Measurements from ENCODE around the gene ASCC1.
"Not testable (repeated sequence)": the region's sequence is repeated elsewhere in the genome, so short reads cannot be mapped to it uniquely, and the experiment has no call there.

The ASCC1 gene

DNA sequence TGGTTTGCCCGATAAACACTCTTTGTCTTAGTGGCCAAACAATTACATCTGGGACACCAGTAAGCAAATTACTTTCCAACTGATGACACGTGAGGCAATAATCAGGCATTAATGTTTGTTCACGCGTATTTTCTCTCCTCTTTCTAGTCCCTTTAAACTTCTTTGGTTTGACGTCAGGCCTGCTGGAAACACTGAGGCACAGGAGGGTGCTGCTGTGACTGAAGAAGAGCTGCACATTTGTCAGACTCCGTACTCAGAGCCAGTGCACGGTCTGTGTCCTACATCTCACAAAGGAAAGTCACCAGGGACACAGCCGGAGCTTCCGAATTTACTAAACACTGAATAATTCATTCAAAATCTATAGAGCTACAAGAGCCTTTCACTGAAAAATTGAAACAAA, 57.9 kb downstream of the ASCC1 start:
- TF ChIP-seq TAF1 (IDR thresholded peaks at IDR 0.05; ENCODE audit: low read depth, low read length) (no peak), POU2F2 (IDR thresholded peaks at IDR 0.05; ENCODE audit: low read depth, low read length) (no peak), POLR2AphosphoS5 (IDR thresholded peaks at IDR 0.05; ENCODE audit: low read depth, low read length) (no peak), PAX5 (IDR thresholded peaks at IDR 0.05; ENCODE audit: insufficient read depth, low read length, severe bottlenecking) (no peak), POLR2A (IDR thresholded peaks at IDR 0.05; ENCODE audit: low read depth, low read length) (no peak), SPI1 (IDR thresholded peaks at IDR 0.05; ENCODE audit: low read depth, low read length) (no peak)
- no peak for FAIRE-seq
- DNase-seq (ENCODE audit: insufficient read length, low spot score), result no peak

DNA sequence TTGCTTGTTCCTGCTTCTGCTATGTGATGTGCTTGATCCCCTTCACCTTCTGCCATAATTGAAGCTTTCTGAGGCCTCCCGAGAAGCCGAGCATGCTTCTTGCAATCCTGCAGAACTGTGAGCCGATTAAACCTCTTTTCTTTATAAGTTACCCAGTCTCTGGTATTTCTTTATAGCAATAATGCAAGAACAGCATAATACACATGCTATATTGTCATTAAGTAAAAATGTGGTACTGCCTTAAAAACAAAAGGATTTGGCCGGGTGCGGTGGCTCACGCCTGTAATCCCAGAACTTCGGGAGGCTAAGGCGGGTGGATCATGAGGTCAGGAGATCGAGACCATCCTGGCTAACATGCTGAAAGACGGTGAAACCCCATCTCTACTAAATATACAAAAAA, 59.9 kb downstream of the ASCC1 start:
- TF ChIP-seq POLR2AphosphoS5 (IDR thresholded peaks at IDR 0.05; ENCODE audit: low read depth, low read length) (no peak), SPI1 (IDR thresholded peaks at IDR 0.05; ENCODE audit: low read depth, low read length) (no peak), POLR2A (IDR thresholded peaks at IDR 0.05; ENCODE audit: low read depth, low read length) (no peak), TAF1 (IDR thresholded peaks at IDR 0.05; ENCODE audit: low read depth, low read length) (no peak), POU2F2 (IDR thresholded peaks at IDR 0.05; ENCODE audit: low read depth, low read length) (no peak), PAX5 (IDR thresholded peaks at IDR 0.05; ENCODE audit: insufficient read depth, low read length, severe bottlenecking) (no peak)
- no peak for FAIRE-seq
- no peak for DNase-seq (ENCODE audit: insufficient read length, low spot score)

DNA sequence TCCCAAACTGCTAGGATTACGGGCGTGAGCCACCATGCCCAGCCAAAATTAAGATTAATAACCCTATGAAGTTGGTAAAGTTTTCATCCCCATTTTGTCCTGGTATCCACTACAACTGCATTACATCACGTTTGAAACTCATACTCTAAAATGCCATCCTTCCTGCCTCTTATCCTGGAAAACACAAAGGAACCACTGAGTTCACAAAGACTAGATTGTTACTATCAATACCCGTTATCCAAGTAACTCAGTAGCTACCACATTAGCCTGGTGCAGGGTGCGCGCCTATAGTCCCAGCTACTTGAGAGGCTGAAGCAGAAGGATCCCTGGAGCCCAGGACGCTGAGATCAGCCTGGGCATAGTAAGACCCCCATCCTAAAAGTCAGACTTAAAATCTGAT, 63.8 kb downstream of the ASCC1 start:
- DNase-seq (ENCODE audit: insufficient read length, low spot score) (no peak), FAIRE-seq (no peak)
- TF ChIP-seq POU2F2 (IDR thresholded peaks at IDR 0.05; ENCODE audit: low read depth, low read length), result no peak
- TF ChIP-seq PAX5 (IDR thresholded peaks at IDR 0.05; ENCODE audit: insufficient read depth, low read length, severe bottlenecking), result no peak
- TF ChIP-seq SPI1 (IDR thresholded peaks at IDR 0.05; ENCODE audit: low read depth, low read length), result no peak

DNA sequence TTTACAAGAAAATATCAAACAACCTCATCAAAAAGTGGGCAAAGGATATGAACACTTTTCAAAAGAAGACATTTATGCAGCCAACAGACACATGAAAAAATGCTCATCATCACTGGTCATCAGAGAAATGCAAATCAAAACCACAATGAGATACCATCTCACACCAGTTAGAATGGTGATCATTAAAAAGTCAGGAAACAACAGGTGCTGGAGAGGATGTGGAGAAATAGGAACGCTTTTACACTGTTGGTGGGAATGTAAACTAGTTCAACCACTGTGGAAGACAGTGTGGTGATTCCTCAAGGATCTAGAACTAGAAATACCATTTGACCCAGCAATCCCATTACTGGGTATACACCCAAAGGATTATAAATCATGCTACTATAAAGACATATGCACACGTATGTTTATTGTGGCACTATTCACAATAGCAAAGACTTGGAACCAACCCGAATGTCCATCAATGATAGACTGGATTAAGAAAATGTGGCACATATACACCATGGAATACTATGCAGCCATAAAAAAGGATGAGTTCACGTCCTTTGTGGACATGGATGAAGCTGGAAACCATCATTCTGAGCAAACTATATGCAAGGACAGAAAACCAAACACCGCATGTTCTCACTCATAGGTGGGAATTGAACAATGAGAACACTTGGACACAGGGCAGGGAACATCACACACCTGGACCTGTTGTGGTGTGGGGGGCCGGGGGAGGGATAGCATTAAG, 65.2 kb downstream of the ASCC1 start:
- not testable (repeated sequence) for FAIRE-seq; DNase-seq (ENCODE audit: insufficient read length, low spot score)

DNA sequence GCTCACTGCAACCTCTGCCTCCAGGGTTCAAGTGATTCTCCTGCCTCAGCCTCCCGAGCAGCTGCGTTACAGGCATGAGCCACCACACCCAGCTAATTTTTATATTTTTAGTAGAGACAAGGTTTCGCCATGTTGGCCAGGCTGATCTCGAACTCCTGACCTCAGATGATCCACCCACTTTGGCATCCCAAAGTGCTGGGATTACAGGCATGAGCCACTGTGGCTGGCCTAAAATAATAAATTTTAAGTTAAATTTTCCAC, 68.8 kb downstream of the ASCC1 start:
- DNase-seq (ENCODE audit: insufficient read length, low spot score); FAIRE-seq: not testable (repeated sequence)

DNA sequence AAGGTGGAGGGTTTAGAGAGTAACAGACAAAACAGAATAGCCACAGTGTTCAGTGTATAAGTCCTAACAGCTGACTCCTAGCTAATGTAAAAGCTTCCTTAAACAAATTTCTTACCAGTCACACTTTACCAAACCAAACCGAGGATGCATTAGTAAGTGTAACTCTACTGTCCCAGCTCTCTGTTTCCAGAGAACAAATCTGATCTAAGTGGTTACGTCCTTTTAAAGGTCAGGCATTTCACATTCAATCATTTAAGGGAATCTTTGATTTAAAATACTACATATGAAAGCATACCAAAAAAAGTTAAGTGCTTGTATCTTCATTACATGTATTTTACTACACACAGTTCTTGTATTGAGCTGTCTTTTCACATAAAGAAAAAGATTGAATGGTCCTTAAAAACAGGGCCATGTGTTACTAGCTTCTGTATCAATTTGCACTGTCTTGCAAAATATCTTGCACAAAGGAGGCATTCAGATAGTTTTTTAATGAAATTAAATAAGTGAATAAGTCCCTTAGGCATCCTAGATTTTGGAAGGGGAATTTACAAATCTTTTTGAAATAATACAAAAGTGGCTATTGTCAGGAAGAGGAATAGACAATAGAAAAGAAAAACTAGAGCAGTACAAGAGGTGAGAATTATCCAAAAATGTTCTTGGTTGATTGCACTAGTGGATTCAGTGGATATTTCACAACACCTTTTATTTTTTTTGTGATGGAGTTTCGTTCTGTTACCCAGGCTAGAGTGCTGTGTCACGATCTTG, 69.3 kb downstream of the ASCC1 start:
- no peak for FAIRE-seq
- no peak for DNase-seq (ENCODE audit: insufficient read length, low spot score)
- TF ChIP-seq PAX5 (IDR thresholded peaks at IDR 0.05; ENCODE audit: insufficient read depth, low read length, severe bottlenecking) (no peak), POLR2A (IDR thresholded peaks at IDR 0.05; ENCODE audit: low read depth, low read length) (no peak), POU2F2 (IDR thresholded peaks at IDR 0.05; ENCODE audit: low read depth, low read length) (no peak), TAF1 (IDR thresholded peaks at IDR 0.05; ENCODE audit: low read depth, low read length) (no peak), SPI1 (IDR thresholded peaks at IDR 0.05; ENCODE audit: low read depth, low read length) (no peak), POLR2AphosphoS5 (IDR thresholded peaks at IDR 0.05; ENCODE audit: low read depth, low read length) (no peak)

DNA sequence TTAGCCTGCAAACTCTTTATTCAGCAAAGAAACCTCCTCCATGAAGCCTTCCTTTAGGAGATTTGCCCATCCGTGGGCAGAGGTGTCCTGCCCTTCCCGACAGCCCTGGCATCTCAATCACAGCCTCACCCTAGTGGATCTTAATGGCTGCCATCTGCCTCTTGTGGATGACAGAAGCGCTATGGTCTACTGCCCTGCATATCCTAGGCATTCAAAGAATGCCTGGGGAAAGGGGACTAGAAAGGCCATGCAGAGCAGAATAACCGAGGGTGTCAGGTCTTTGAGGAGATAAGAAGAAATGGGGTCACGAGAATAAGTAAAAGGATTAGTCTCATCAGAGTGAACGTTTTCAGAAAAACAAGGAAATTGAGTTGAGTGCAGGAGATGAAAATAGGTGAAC, 70.0 kb downstream of the ASCC1 start:
- TF ChIP-seq POLR2A (IDR thresholded peaks at IDR 0.05; ENCODE audit: low read depth, low read length) (no peak), PAX5 (IDR thresholded peaks at IDR 0.05; ENCODE audit: insufficient read depth, low read length, severe bottlenecking) (no peak), SPI1 (IDR thresholded peaks at IDR 0.05; ENCODE audit: low read depth, low read length) (no peak)
- FAIRE-seq (no peak), DNase-seq (ENCODE audit: insufficient read length, low spot score) (no peak)

DNA sequence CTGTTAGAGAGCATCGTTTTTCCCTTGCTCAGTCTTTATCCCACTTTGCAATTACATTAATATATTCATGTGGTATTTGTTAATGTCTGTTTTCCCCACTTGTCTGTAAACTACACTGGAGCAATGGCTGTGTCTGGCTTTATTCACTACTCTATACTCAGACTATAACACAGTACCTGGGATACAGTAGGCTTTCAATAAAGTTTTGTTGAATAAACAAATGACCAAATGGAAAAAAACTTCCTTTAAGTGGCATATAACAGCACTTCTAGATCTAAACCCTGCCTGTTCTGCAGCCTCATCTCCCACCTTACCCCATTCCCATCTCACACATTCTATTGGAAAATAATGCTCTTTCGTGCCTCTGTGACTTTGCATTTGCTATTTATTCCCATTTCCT, 70.4 kb downstream of the ASCC1 start:
- FAIRE-seq (no peak), DNase-seq (ENCODE audit: insufficient read length, low spot score) (no peak)

DNA sequence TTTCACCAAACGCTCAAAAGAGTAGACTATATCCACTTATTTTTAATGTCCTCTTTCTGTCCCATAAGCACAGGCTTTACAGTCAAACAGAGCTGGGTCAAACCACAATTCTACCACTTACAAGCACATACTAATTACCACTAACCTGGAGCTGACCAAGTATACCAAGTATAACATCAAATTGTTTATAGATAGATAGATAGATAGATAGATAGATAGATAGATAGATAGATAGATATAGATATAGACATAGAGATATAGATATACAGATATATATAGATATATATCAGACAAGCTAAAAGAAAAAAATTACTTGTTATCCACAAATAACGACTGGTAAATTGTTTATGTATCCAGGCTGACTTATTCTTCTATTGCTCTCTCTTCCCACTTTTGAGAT, 75.2 kb downstream of the ASCC1 start:
- no peak for FAIRE-seq
- TF ChIP-seq POLR2AphosphoS5 (IDR thresholded peaks at IDR 0.05; ENCODE audit: low read depth, low read length) (no peak), PAX5 (IDR thresholded peaks at IDR 0.05; ENCODE audit: insufficient read depth, low read length, severe bottlenecking) (no peak), TAF1 (IDR thresholded peaks at IDR 0.05; ENCODE audit: low read depth, low read length) (no peak), POU2F2 (IDR thresholded peaks at IDR 0.05; ENCODE audit: low read depth, low read length) (no peak), POLR2A (IDR thresholded peaks at IDR 0.05; ENCODE audit: low read depth, low read length) (no peak)
- DNase-seq (ENCODE audit: insufficient read length, low spot score), result no peak

More for the DNA sequence above, 70.4 kb downstream of the ASCC1 start:
- TF ChIP-seq PAX5 (IDR thresholded peaks at IDR 0.05; ENCODE audit: insufficient read depth, low read length, severe bottlenecking), result no peak
- TF ChIP-seq POU2F2 (IDR thresholded peaks at IDR 0.05; ENCODE audit: low read depth, low read length), result no peak
- no peak for TF ChIP-seq SPI1 (IDR thresholded peaks at IDR 0.05; ENCODE audit: low read depth, low read length)
- no peak for TF ChIP-seq POLR2AphosphoS5 (IDR thresholded peaks at IDR 0.05; ENCODE audit: low read depth, low read length)
- no peak for TF ChIP-seq POLR2A (IDR thresholded peaks at IDR 0.05; ENCODE audit: low read depth, low read length)

DNA sequence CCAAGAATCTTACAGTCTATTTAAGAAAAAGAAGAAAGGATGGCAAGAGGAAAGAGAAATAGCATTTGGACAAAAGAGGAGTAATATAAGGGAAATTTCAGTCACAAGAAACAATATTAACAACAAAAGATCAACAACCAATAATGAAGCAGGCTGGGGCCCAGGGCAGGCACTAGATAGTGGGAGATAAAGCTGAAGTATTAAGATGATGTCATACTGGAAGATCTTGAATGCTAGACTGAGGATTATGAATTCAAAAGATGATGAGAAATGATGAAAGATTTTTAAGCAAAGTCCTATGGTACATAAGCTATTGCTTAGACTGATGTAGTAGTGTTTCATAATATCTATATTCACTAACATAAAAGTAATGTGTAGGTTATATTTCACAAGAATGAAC, 75.9 kb downstream of the ASCC1 start:
- no peak for DNase-seq (ENCODE audit: insufficient read length, low spot score)
- no peak for FAIRE-seq
- TF ChIP-seq TAF1 (IDR thresholded peaks at IDR 0.05; ENCODE audit: low read depth, low read length) (no peak), POLR2AphosphoS5 (IDR thresholded peaks at IDR 0.05; ENCODE audit: low read depth, low read length) (no peak), PAX5 (IDR thresholded peaks at IDR 0.05; ENCODE audit: insufficient read depth, low read length, severe bottlenecking) (no peak), POU2F2 (IDR thresholded peaks at IDR 0.05; ENCODE audit: low read depth, low read length) (no peak), SPI1 (IDR thresholded peaks at IDR 0.05; ENCODE audit: low read depth, low read length) (no peak), POLR2A (IDR thresholded peaks at IDR 0.05; ENCODE audit: low read depth, low read length) (no peak)

All from GM12891 (cell line).